ENCODE results near the gene MPG. TPM values are rescaled to one million over a fixed set of nuclear protein-coding genes. Genes with fewer than 3 reads are reported as not detected.
"Not testable (repeated sequence)": the region's sequence is repeated elsewhere in the genome, so short reads cannot be mapped to it uniquely, and the experiment has no call there.

MPG gene
- total RNA-seq, 2 donors from 2014 or later, result 29.9 to 40.2 TPM

GRCh38 chr16:123558-124350 lies 45.7 kb downstream of the MPG start:
- intact Hi-C loops (cut with DNase I); DNase-seq; ATAC-seq: not testable (repeated sequence)

- intact Hi-C loops (cut with DNase I), result no loop called here
- ATAC-seq (no peak), DNase-seq (no peak)
Measured at GRCh38 chr16:125011-125410, 47.0 kb downstream of the MPG start.

DNA sequence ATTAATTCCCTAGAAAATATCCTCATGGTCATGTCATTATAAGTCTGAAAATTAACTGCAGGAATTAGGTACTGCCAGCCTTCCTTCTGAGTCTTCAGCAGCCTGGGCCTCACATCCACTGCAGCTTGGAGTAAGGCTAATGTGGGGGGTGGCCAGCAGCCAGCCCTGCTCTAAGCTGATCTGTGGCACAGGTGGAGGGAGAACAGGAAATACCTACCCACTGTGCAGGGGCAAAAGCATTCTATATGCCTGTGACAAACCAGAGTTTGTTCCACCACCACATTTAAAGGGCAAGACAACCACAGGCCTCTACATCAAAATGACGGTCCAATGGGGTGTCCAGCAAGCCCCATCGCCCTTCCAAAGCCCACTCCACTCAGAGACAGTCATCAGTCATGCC lies 51.0 kb downstream of the MPG start:
- ATAC-seq (no peak), DNase-seq (no peak)

DNA sequence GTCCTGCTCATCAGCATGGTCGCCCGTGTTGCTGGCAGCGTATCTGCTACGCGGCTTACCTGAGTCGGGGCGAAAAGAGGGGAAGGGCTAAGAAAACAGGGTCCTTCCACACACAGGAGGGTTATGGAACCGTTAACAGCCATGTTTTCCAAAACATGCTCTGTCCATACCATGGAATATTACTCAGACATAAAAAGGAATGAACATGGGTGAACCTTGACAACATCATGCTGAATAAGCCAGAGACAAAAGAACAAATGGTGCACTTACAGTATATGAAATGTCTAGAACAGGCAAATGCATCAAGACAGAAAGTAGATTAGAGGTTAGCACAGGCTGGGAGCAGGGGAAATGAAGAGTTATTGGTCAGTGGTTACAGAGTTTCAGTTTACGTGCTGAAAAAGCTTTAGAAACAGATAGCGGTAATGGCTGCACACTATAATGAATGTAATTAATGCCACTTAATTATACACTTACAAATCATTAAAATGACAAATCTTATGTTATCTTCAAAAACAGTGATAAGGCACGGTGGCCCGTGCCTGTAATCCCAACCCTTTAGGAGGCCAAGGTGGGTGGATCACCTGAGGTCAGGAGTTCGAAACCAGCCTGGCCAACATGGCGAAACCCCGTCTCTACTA lies 52.6 kb downstream of the MPG start:
- intact Hi-C loops (cut with DNase I), result no loop called here
- no peak for ATAC-seq
- DNase-seq, result no peak

More for the DNA sequence above, 51.0 kb downstream of the MPG start:
- intact Hi-C loops (cut with DNase I), result no loop called here

DNA sequence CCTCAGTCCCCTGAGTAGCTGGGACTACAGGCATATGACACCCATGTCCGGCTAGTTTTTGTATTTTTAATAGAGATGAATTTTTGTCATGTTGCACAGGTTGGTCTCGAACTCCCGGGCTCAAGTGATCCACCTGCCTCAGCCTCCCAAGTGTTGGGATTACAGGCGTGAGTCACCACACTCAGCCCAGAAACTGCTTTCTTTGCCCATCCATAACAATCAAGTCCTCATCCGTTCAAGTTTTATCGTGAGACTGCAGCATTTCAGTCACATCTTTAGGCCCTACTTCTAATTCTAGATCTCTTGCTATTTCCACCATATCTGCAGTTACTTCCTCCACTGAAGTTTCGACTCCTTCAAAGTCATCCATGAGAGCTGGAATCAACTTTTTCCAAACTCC lies 54.1 kb downstream of the MPG start:
- intact Hi-C loops (cut with DNase I), result no loop called here
- no peak for DNase-seq
- no peak for ATAC-seq

- no peak for DNase-seq
- intact Hi-C loops (cut with DNase I), result no loop called here
- no peak for ATAC-seq
Measured at GRCh38 chr16:133716-134115, 55.7 kb downstream of the MPG start.

Other genes with a start within 250 kb of the MPG start
- gene POLR3K, start 24.6 kb upstream of the MPG start, total RNA-seq, result 10 to 100 TPM; 11.4 to 11.7 TPM
- gene SNRNP25, start 24.4 kb upstream of the MPG start, total RNA-seq, result 10 to 100 TPM; 54.7 to 56.9 TPM
- gene RHBDF1, start 5.6 kb upstream of the MPG start, total RNA-seq, result 10 to 100 TPM; 15.5 to 22.1 TPM
- 10 to 100 TPM; 18.3 to 18.7 TPM for gene NPRL3, start 60.4 kb downstream of the MPG start, total RNA-seq
- under 1 TPM in 1 of 2 donors, not detected in 1; 0.32 TPM for gene HBZ, start 74.4 kb downstream of the MPG start, total RNA-seq
- gene HBM, start 87.8 kb downstream of the MPG start, total RNA-seq, result not detected
- gene HBA2, start 94.7 kb downstream of the MPG start, total RNA-seq, result 100 to 1,000 TPM in 1 of 2 donors, 10 to 100 TPM in 1; 50.7 to 136 TPM
- 100 to 1,000 TPM in 1 of 2 donors, 10 to 100 TPM in 1; 62.0 to 232 TPM for gene HBA1, start 98.5 kb downstream of the MPG start, total RNA-seq
- gene HBQ1, start 102.2 kb downstream of the MPG start, total RNA-seq, result not detected
- 10 to 100 TPM; 28.2 to 32.9 TPM for gene LUC7L, start 151.2 kb downstream of the MPG start, total RNA-seq
- 100 to 1,000 TPM; 119 to 160 TPM for gene FAM234A, start 156.6 kb downstream of the MPG start, total RNA-seq
- gene RGS11, start 197.7 kb downstream of the MPG start, total RNA-seq, result 10 to 100 TPM; 14.8 to 15.3 TPM
- gene ARHGDIG, start 202.4 kb downstream of the MPG start, total RNA-seq, result 1 to 10 TPM; 4.9 to 5.1 TPM
- gene PDIA2, start 204.9 kb downstream of the MPG start, total RNA-seq, result 1 to 10 TPM; 2.4 to 3.6 TPM